HG03066 (cell line): Measurements from ENCODE around the gene LRRC45.

ENCODE experiments used
- ATAC-seq: cut with Tn5 transposase; IDR thresholded peaks from one replicate; pipeline ENCODE4 v1.9.1; 2021; ENCODE audit warnings: low read depth; ENCODE audit not compliant: unreplicated experiment

Gene LRRC45

GRCh38 chr17:82006468-82007227 lies 16.5 kb upstream of the LRRC45 start:
- ATAC-seq: no peak

DNA sequence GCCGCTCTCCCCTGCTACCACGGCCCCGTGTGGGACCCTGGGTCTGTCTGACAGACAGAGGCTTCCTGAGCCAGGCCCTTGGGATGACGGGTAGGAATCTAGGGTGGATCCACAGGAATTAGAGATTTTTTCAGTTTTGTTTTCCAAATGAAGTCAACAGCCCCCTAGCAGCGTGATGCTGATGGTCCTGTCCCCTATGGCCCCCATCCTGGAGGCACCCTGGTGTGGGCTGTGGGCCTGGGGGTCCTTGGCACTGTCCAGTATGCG lies 15.9 kb upstream of the LRRC45 start:
- ATAC-seq: no peak

DNA sequence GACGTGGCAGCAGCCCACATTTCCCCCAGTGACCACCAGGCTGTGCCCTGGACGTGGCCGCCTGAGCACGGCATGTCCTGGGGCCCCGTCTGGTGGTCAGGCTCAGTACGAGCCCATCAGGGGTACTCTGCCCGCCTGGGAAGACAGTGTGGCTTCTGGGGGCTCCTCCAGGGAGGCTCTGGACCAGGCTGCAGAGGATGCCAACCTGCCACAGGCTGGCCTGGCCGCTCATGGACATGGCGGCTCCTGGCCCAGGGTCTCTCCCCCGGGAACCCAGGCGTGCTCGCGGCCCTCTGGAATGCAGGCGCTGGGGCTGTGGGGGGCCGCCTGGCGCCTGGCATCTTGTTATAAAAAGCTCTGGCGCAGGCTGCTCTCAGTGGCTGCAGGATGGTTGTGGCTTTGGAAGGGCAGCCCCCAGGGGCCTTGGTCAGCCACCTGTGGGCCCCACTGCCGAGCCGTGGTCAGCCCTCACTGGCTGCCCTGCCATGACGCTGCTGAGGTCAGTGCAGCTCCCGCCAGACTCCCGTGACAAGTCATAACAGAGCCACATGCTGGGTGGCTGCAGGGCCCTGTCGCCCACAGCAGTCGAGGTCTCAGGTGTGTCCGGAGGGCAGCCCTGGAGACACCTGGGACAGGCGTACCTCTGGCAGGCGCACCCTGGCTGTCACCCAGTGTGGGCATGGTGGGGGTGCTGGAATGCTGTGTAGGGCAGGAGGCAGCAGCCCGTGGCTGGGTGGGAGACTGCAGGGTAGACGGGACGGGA lies 15.4 kb upstream of the LRRC45 start:
- ATAC-seq: no peak

GRCh38 chr17:82008258-82008940 lies 14.7 kb upstream of the LRRC45 start:
- ATAC-seq: no peak

- ATAC-seq: no peak
Measured at GRCh38 chr17:82008941-82009405, 14.1 kb upstream of the LRRC45 start.

GRCh38 chr17:82009413-82009812 lies 13.7 kb upstream of the LRRC45 start:
- no peak for ATAC-seq

GRCh38 chr17:82010575-82011525 lies 12.3 kb upstream of the LRRC45 start:
- no peak for ATAC-seq

DNA sequence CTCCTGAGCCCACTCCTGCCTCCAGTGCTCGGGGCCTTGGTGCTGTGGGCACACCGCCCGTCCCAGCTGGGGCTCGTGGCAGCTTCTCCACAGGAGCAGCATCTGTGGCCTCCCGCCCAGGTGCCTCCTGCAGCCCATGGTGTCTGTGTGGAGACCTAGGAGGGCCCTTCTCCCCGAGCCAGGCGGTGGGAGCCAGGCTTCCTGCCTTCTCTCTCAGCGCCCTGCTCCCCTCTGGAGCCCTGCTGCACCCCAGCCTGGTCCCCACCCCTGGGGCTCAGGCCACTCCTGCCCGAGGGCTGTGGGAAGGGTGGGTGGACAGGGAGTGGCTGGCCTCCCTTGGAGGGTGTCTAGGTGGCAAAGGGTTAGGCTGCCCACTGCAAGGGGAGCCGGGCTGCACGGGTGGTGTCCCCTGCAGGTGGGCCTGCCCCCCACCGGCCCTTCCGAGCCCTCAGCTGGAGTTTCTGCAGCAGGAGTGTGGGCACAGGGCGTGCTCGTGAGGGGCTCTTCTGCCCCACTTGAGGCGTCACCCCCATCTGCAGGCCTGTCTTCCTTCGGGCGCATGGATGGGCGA lies 11.4 kb upstream of the LRRC45 start:
- no peak for ATAC-seq

DNA sequence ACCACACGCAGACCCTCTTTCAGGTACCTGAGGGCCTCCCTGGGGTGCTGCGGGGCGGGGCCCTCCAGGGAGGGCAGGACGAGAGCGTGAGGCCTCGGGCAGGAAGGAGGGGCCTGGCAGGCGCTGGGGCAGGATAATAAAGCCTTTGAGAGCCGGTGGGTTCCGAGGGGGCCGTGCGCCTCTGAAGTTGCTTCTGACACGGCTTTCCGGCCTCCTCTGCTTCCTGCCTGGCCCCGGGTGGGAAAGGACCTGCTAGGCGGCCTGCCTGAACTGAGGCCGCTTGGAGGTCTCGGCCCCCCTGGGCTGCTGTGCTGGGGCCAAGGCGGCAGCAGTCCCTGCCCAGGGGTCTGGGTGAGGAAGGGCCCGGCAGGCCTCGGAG lies 10.9 kb upstream of the LRRC45 start:
- ATAC-seq: no peak

- ATAC-seq: no peak
Measured at GRCh38 chr17:82012640-82013295, 10.3 kb upstream of the LRRC45 start.

- no peak for ATAC-seq
Measured at GRCh38 chr17:82013341-82013740, 9.8 kb upstream of the LRRC45 start.

DNA sequence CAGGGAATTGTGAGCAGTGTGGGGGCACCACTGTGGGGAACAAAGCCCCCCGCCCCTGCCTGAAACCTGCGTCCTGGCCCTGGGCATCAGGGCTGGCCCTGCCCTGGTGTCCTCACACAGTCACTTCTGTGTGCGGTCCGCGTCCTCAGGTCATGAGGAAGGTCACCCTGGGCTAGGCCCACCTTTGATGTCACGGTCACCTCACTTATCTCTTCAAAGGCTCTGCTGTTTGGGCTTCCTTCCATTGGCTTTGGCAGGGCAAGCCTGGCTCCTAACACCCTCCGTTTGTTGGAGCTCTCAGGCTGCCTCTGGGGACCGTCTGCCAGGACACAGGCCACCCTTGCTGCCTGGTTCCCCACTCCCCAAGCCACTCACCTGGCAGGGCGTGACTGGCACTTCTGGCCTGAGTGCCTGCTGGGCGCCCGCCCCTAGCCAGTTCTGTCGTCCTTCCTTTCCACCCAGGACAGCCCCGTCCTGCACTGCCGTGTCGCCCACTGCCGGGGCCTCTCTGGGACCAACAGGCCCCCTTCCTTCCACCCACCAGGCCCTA lies 9.3 kb upstream of the LRRC45 start:
- ATAC-seq: no peak

GRCh38 chr17:82014432-82014831 lies 8.7 kb upstream of the LRRC45 start:
- ATAC-seq: no peak

DNA sequence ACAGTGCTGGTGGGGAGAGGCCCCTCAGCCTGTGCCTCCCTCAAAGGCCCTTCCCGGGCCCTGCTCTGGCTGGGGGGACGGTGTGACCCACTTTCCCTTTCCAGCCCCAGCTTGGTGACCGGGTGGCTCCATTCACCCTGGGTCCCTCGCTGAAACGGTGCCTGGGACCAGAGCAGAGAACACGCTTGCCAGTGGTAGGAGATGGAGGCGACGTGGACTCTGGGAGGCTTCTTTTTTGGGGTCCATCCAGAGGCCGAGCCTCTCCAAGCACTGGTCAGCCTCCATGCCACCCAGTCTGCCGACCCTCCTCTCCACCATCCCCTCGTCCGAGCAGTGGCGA lies 8.2 kb upstream of the LRRC45 start:
- ATAC-seq: no peak

- no peak for ATAC-seq
Measured at GRCh38 chr17:82015311-82015971, 7.7 kb upstream of the LRRC45 start.

GRCh38 chr17:82016061-82016874 lies 6.8 kb upstream of the LRRC45 start:
- ATAC-seq: no peak

DNA sequence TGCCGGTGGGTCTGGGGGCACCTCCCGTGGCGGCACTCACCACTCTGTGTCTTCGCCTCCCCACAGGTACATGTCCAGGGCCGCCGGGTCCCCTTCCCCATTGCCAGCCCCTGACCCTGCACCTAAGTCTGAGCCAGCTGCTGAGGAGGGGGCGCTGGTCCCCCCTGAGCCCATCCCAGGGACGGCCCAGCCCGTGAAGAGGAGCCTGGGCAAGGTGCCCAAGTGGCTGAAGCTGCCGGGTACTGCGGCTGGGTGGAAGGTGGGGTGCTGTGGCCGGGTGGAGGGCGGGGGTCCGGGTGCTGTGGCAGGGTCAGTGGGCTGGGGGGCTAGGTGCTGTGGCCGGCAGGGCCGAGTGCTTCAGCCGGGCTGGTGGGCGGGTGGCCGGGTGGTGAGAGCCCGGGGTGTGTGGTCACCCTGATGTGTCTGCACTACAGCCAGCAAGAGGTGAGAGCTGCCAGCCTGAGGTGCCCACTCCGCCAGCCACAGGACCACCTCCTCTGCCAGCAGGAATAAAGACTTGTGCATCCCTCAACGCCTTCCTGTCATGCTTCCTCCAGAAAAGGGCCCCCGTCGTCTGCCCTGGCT lies 6.1 kb upstream of the LRRC45 start:
- ATAC-seq: no peak

DNA sequence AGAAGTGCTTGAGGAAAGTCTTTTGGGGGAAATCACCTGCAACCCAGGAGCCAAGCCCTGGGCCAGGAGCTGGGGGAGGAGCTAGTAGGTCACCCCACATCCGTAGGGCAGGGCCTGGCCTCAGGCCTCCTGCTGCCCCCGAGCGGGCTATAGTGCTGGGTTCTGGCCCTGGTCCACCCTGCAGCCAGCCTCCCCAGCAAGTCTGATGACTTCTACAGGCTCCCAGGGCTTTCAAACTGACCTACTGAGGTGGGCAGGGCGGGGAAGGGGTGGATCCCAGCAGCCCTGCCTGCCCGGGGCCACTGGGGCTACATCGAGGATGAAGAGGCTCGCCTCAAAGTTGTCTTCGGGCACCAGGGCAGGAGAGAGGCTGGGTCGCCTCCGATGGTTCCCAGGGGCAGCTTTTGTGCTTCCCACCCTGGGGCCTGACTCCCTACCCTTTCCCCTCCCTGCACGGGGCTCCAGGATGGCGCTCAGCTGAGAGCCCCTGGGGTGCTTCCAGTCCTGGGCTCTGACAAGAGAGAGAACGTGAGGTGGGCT lies 5.4 kb upstream of the LRRC45 start:
- no peak for ATAC-seq
